ENCODE results near the gene MAP2. TPM values are rescaled to one million over a fixed set of nuclear protein-coding genes. Genes with fewer than 3 reads are reported as not detected.

MAP2 gene
- total RNA-seq, 1 experiment from 2014 or later = 7.4 TPM

- no peaks in the 10 kb centered on the region for H3K9me3 ChIP-seq (ENCODE audit: control insufficient read depth in 1 of 2, insufficient read depth in 1 of 2, low read depth in 1 of 2, low read length in 2 of 2)
- no peak overlapping the region for H2AFZ ChIP-seq (ENCODE audit: low read depth, low read length, poor library complexity, severe bottlenecking)
- no peaks in the 10 kb centered on the region for H3K79me2 ChIP-seq (ENCODE audit: insufficient read depth, low read length)
- no TSS peak for BruUV-seq (replicated peaks)
- H3K4me3 ChIP-seq (replicated peaks in 1 of 2; ENCODE audit: low read depth in 1 of 2, low read length in 2 of 2) = no peak overlapping the region
- no peak overlapping the region for H3K27ac ChIP-seq (ENCODE audit: low read depth, low read length)
- CTCF ChIA-PET = no interaction called here
- POLR2A ChIA-PET = no interaction called here
- TF ChIP-seq ZNF274 (IDR thresholded peaks at IDR 0.05; ENCODE audit: low read depth, low read length) (no peak), CBX3 (IDR thresholded peaks at IDR 0.05; ENCODE audit: low read depth) (no peak), JUND (IDR thresholded peaks at IDR 0.05) (no peak), POLR2AphosphoS5 (IDR thresholded peaks at IDR 0.05; ENCODE audit: low read depth, low read length) (no peak), YY1 (IDR thresholded peaks at IDR 0.05; ENCODE audit: extremely low read depth, insufficient replicate concordance, low read depth, low read length) (no peak), RAD21 (IDR thresholded peaks at IDR 0.05; ENCODE audit: low read depth) (no peak), EGR1 (IDR thresholded peaks at IDR 0.05; ENCODE audit: low read depth) (no peak), TCF7L2 (IDR thresholded peaks at IDR 0.05; ENCODE audit: borderline replicate concordance, extremely low read depth, insufficient read depth, insufficient read length) (no peak), EZH2 (IDR thresholded peaks at IDR 0.05) (no peak), ZBTB33 (IDR thresholded peaks at IDR 0.05; ENCODE audit: extremely low read depth, insufficient replicate concordance, low read length) (no peak), SIN3A (IDR thresholded peaks at IDR 0.05; ENCODE audit: low read depth) (no peak), SP1 (IDR thresholded peaks at IDR 0.05; ENCODE audit: low read depth) (no peak), ELF1 (IDR thresholded peaks at IDR 0.05; ENCODE audit: borderline replicate concordance, low read depth) (no peak), ATF3 (IDR thresholded peaks at IDR 0.05) (no peak), FOSL1 (IDR thresholded peaks at IDR 0.05; ENCODE audit: low read depth) (no peak), CTCF (IDR thresholded peaks at IDR 0.05 in 2 of 3, conservative IDR thresholded peaks at IDR 0.05 in 1 of 3; ENCODE audit: borderline replicate concordance in 1 of 3, insufficient read depth in 1 of 3, low read depth in 2 of 3, low read length in 2 of 3) (no peak), POLR2A (IDR thresholded peaks at IDR 0.05; ENCODE audit: borderline replicate concordance, extremely low read depth, insufficient read depth, insufficient read length) (no peak), EZH2phosphoT487 (IDR thresholded peaks at IDR 0.05; ENCODE audit: borderline replicate concordance) (no peak), REST (IDR thresholded peaks at IDR 0.05; ENCODE audit: low read depth) (no peak)
- no peaks in the 10 kb centered on the region for H3K9me2 ChIP-seq (ENCODE audit: insufficient read depth)
- intact Hi-C loops (cut with micrococcal nuclease) = no loop called here
- H3K9ac ChIP-seq (ENCODE audit: low read length) = no peak overlapping the region
- no peak overlapping the region for H3K4me2 ChIP-seq (ENCODE audit: low read length)
- peaks cover 0 to 9% of the 10 kb centered on the region in 2 experiments; a peak in 2 of 4 replicates for H3K4me1 ChIP-seq (ENCODE audit: control insufficient read depth in 1 of 2, insufficient read depth in 2 of 2, low read length in 2 of 2)
- no peaks in the 10 kb centered on the region for H4K20me1 ChIP-seq (ENCODE audit: insufficient read depth)
- DNase-seq (ENCODE audit: low read depth, low spot score) = no peak
- ATAC-seq = no peak
- H3K36me3 ChIP-seq (ENCODE audit: control insufficient read depth in 1 of 2, insufficient read depth in 2 of 2, low read length in 2 of 2) = no peaks in the 10 kb centered on the region
- H3K27me3 ChIP-seq (ENCODE audit: insufficient read depth, low read length) = no peaks in the 10 kb centered on the region
- RAD21 ChIA-PET (ENCODE audit: low non-redundant PET in 1 of 2, low total read pairs in 2 of 2, uncharacterized antibody in 2 of 2, unreplicated experiment in 2 of 2) = no interaction called here
These were observed 33.0 kb upstream of the MAP2 start for GRCh38 chr2:209390839-209391238.
